Measurements from ENCODE around the gene PRPF8. TPM values are rescaled to one million over a fixed set of nuclear protein-coding genes. Genes with fewer than 3 reads are reported as not detected.

The PRPF8 gene
- total RNA-seq, 8 experiments from 2014 or later: 82.6 to 237 (median 135) TPM

GRCh38 chr17:1604831-1605528 is 79.7 kb downstream of the PRPF8 start:
- peak in 5 of 8 experiments; percentile 27 to 81 (median 77) for ATAC-seq (replicated peaks in 6 of 8)
- in situ Hi-C loops (cut with MboI; ENCODE audit: low pct_unique_long_range_greater_than_20kb in 2 of 9, low sequenced_read_pairs in 9 of 9, unreplicated experiment in 9 of 9): no loop called here
- WGBS, 10 experiments: 41 to 95% (median 42%) methylated on average over 4 to 7 of the region's 35 CpGs; no CpG with 5 or more reads in 7 of the 10 experiments
- H3K4me1 ChIP-seq (replicated peaks in 1 of 2): peaks cover 18 to 25% of the 10 kb centered on the region in 2 donors
- H3K27ac ChIP-seq: peak overlapping the region; percentile 48 to 79
- no peak overlapping the region for H3K4me3 ChIP-seq

- no peak overlapping the region for H3K27ac ChIP-seq
- in situ Hi-C loops (cut with MboI; ENCODE audit: low pct_unique_long_range_greater_than_20kb in 2 of 9, low sequenced_read_pairs in 9 of 9, unreplicated experiment in 9 of 9): no loop called here
- no peak for ATAC-seq (replicated peaks in 6 of 8)
- peaks cover 11 to 21% of the 10 kb centered on the region in 2 donors for H3K4me1 ChIP-seq (replicated peaks in 1 of 2)
- WGBS, 10 experiments: 33 to 100% (median 90%) methylated on average over 1 to 5 of the region's 14 CpGs; no CpG with 5 or more reads in 6 of the 10 experiments
- H3K4me3 ChIP-seq: no peak overlapping the region
These were observed 83.1 kb downstream of the PRPF8 start for GRCh38 chr17:1601571-1601970.

Other genes with a start within 250 kb of the PRPF8 start
- 10 to 100 TPM; 25.2 to 62.4 (median 40.1) TPM for gene CRK, start 228.6 kb downstream of the PRPF8 start, total RNA-seq
- gene MYO1C, start 192.2 kb downstream of the PRPF8 start, total RNA-seq: 10 to 100 TPM in 4 of 8 experiments, 1 to 10 TPM in 4; 4.4 to 76.2 (median 16.8) TPM
- gene INPP5K, start 168.3 kb downstream of the PRPF8 start, total RNA-seq: 10 to 100 TPM; 10.3 to 28.6 (median 16.2) TPM
- gene PITPNA, start 122.1 kb downstream of the PRPF8 start, total RNA-seq: 10 to 100 TPM; 22.5 to 52.1 (median 34.1) TPM
- 10 to 100 TPM in 6 of 8 experiments, 1 to 10 TPM in 2; 7.2 to 33.3 (median 25.2) TPM for gene SLC43A2, start 56.0 kb downstream of the PRPF8 start, total RNA-seq
- 1 to 10 TPM in 1 of 8 experiments, under 1 TPM in 7; 0.22 to 2.4 (median 0.50) TPM for gene SCARF1, start 39.1 kb downstream of the PRPF8 start, total RNA-seq
- 1 to 10 TPM in 6 of 8 experiments, under 1 TPM in 2; 0.58 to 3.1 (median 1.6) TPM for gene RILP, start 35.0 kb downstream of the PRPF8 start, total RNA-seq
- gene TLCD2, start 25.5 kb upstream of the PRPF8 start, total RNA-seq: 1 to 10 TPM in 4 of 8 experiments, under 1 TPM in 4; 0.25 to 5.6 (median 1.7) TPM
- gene WDR81, start 39.8 kb upstream of the PRPF8 start, total RNA-seq: 10 to 100 TPM in 3 of 8 experiments, 1 to 10 TPM in 5; 4.0 to 26.2 (median 9.1) TPM
- under 1 TPM; 0.11 to 0.63 (median 0.30) TPM for gene SERPINF2, start 58.0 kb upstream of the PRPF8 start, total RNA-seq
- gene SERPINF1, start 77.2 kb upstream of the PRPF8 start, total RNA-seq: 100 to 1,000 TPM in 3 of 8 experiments, 10 to 100 TPM in 1, 1 to 10 TPM in 4; 4.0 to 435 (median 25.0) TPM
- gene SMYD4, start 145.0 kb upstream of the PRPF8 start, total RNA-seq: 10 to 100 TPM in 4 of 8 experiments, 1 to 10 TPM in 4; 5.4 to 16.6 (median 9.8) TPM
- gene RPA1, start 145.1 kb upstream of the PRPF8 start, total RNA-seq: 10 to 100 TPM in 6 of 8 experiments, 1 to 10 TPM in 2; 7.9 to 52.8 (median 16.9) TPM

Data from motor neuron (in vitro differentiated cells).